HepG2 (cell line): ENCODE results near the gene LMAN2. TPM values are rescaled to one million over a fixed set of nuclear protein-coding genes. Genes with fewer than 3 reads are reported as not detected.

Experiments
- IRF2 ChIP-seq: IDR thresholded peaks from 2 replicates; pipeline ENCODE4 v1.6.1; 2018; ENCODE audit warnings: missing genetic modification reagents, missing compliant biosample characterization
- JARID2 ChIP-seq: sonication (generic); formaldehyde crosslinking; IDR thresholded peaks from 2 replicates; pipeline ENCODE4 v1.8.1; 2023; ENCODE audit warnings: missing genetic modification reagents, inconsistent platforms; ENCODE audit not compliant: insufficient replicate concordance
- KDM6A ChIP-seq: IDR thresholded peaks from 2 replicates; pipeline ENCODE4 v1.6.1; 2016; ENCODE audit warnings: low read depth
- KLF13 ChIP-seq: sonication (generic); formaldehyde crosslinking; IDR thresholded peaks from 2 replicates; pipeline ENCODE4 v1.4.0; 2020; ENCODE audit warnings: mild to moderate bottlenecking, missing genetic modification reagents
- MYC ChIP-seq: sonication (generic); formaldehyde crosslinking; IDR thresholded peaks from 2 replicates; pipeline ENCODE4 v1.9.0; 2021; ENCODE audit warnings: missing genetic modification reagents, borderline replicate concordance
- RARG ChIP-seq: sonication (generic); formaldehyde crosslinking; IDR thresholded peaks from 2 replicates; pipeline ENCODE4 v1.4.0; 2020; ENCODE audit warnings: low read depth, mild to moderate bottlenecking, missing genetic modification reagents
- ZC3H4 ChIP-seq: sonication (generic); formaldehyde crosslinking; IDR thresholded peaks from 2 replicates; pipeline ENCODE4 v1.4.0; 2020; ENCODE audit warnings: missing genetic modification reagents, borderline replicate concordance
- ZSCAN31 ChIP-seq: sonication (generic); formaldehyde crosslinking; IDR thresholded peaks from 2 replicates; pipeline ENCODE4 v1.5.0; 2020; ENCODE audit warnings: low read depth, mild to moderate bottlenecking, missing genetic modification reagents
- polyA plus RNA-seq, 8 experiments: library from polyadenylated mRNA; depleted of rRNA in 3 of 8; stranded (reverse) in 7 of 8; unstranded in 1 of 8; fragments of >200 nt; fragmentation: Illumina TruSeq in 4 of 8; extraction: Trizol in 4 of 8; gene quantifications; 2 replicates each; pipeline versions ENCODE4 v1.2.1 to v1.2.3, GENCODE V29; 2011 to 2016; ENCODE audit warnings: low read depth in 4 of 8, missing spikeins in 1 of 8, mixed read lengths in 1 of 8; ENCODE audit not compliant: insufficient read depth in 1 of 8
- total RNA-seq, 5 experiments: library from RNA; depleted of rRNA; stranded (reverse); fragments of >200 nt; fragmentation: Illumina TruSeq; extraction: Trizol; gene quantifications; 2 replicates each; pipeline ENCODE4 v1.2.3, GENCODE V29; 2016; ENCODE audit warnings: low read depth in 1 of 5
- TF ChIP-seq, protein P1 (sequence below): IDR thresholded peaks from 2 replicates; pipeline ENCODE4 v1.6.1; 2016; ENCODE audit warnings: low read depth, missing genetic modification reagents, missing compliant biosample characterization
- TF ChIP-seq, protein P2 (sequence below): IDR thresholded peaks from 2 replicates; pipeline ENCODE4 v1.6.1; 2018; ENCODE audit warnings: missing genetic modification reagents, mild to moderate bottlenecking, missing compliant biosample characterization
- TF ChIP-seq, protein P3 (sequence below): IDR thresholded peaks from 2 replicates; pipeline ENCODE4 v1.6.1; 2012; ENCODE audit warnings: low read length, improper control_type of control experiment
- TF ChIP-seq, protein P4 (sequence below): IDR thresholded peaks from 2 replicates; pipeline ENCODE4 v1.6.1; 2016; ENCODE audit warnings: missing biosample characterization, missing genetic modification reagents, low read depth
- TF ChIP-seq, protein P5 (sequence below): sonication (generic); formaldehyde crosslinking; IDR thresholded peaks from 2 replicates; pipeline ENCODE4 v1.5.0; 2020; ENCODE audit warnings: mild to moderate bottlenecking, missing genetic modification reagents

Gene LMAN2
- total and polyA plus RNA-seq, 2 of the 13 experiments (the other 11 are each of a cell fraction or from before 2014, with no cell fraction given) = 191 to 197 TPM

DNA sequence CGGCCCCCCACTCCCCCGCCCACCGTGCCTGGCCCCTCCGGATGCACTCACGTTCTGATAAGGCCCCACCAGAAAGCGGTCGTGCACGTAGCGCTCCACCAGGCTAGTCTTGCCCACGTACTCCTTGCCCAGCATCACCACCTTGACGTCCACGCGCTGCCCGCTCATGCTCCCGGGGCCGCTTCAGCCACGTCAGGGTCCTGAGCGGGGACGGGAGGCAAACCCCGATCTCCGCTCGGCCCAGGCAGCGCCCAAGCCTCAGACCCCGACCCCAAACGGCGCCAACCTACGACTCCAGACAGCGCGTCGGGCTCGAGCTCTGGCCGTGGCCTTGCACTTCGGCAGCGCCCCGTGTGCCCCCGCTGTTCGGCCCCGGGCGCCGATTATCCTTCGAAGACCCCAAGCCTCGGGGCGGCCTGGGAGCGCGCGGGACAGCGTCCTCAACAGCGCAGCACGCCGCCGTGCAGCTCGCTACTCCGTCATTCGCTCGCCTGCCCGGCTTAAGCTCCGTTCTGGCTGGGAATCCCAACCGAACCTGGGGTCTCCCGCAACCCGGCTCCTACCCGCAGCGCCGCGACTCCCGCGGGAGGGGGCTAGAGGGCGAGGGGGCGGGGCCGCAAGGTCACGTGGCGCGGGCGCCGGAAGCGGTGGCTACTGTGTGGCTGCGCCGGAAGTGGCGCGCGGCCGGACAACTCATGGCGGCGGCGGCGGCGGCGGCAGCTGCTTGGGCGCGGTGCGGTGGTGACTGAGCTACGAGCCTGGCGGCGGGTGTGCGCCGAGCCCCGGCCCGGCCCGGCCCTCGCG lies 48.1 kb downstream of the LMAN2 start, which contains the start of the genes PRELID1 and RAB24 (continued):
- TF ChIP-seq, protein P1, sequence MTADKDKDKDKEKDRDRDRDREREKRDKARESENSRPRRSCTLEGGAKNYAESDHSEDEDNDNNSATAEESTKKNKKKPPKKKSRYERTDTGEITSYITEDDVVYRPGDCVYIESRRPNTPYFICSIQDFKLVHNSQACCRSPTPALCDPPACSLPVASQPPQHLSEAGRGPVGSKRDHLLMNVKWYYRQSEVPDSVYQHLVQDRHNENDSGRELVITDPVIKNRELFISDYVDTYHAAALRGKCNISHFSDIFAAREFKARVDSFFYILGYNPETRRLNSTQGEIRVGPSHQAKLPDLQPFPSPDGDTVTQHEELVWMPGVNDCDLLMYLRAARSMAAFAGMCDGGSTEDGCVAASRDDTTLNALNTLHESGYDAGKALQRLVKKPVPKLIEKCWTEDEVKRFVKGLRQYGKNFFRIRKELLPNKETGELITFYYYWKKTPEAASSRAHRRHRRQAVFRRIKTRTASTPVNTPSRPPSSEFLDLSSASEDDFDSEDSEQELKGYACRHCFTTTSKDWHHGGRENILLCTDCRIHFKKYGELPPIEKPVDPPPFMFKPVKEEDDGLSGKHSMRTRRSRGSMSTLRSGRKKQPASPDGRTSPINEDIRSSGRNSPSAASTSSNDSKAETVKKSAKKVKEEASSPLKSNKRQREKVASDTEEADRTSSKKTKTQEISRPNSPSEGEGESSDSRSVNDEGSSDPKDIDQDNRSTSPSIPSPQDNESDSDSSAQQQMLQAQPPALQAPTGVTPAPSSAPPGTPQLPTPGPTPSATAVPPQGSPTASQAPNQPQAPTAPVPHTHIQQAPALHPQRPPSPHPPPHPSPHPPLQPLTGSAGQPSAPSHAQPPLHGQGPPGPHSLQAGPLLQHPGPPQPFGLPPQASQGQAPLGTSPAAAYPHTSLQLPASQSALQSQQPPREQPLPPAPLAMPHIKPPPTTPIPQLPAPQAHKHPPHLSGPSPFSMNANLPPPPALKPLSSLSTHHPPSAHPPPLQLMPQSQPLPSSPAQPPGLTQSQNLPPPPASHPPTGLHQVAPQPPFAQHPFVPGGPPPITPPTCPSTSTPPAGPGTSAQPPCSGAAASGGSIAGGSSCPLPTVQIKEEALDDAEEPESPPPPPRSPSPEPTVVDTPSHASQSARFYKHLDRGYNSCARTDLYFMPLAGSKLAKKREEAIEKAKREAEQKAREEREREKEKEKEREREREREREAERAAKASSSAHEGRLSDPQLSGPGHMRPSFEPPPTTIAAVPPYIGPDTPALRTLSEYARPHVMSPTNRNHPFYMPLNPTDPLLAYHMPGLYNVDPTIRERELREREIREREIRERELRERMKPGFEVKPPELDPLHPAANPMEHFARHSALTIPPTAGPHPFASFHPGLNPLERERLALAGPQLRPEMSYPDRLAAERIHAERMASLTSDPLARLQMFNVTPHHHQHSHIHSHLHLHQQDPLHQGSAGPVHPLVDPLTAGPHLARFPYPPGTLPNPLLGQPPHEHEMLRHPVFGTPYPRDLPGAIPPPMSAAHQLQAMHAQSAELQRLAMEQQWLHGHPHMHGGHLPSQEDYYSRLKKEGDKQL = no peak
- no peak for TF ChIP-seq ZC3H4 (CRISPR knock-in tag)
- TF ChIP-seq, protein P2, sequence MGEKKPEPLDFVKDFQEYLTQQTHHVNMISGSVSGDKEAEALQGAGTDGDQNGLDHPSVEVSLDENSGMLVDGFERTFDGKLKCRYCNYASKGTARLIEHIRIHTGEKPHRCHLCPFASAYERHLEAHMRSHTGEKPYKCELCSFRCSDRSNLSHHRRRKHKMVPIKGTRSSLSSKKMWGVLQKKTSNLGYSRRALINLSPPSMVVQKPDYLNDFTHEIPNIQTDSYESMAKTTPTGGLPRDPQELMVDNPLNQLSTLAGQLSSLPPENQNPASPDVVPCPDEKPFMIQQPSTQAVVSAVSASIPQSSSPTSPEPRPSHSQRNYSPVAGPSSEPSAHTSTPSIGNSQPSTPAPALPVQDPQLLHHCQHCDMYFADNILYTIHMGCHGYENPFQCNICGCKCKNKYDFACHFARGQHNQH (CRISPR knock-in tag) = 0 out of 2 replicates have a peak, but pooled peaks have one; percentile 19
- peak; percentile 57 for TF ChIP-seq JARID2 (CRISPR knock-in tag)
- TF ChIP-seq, protein P3, sequence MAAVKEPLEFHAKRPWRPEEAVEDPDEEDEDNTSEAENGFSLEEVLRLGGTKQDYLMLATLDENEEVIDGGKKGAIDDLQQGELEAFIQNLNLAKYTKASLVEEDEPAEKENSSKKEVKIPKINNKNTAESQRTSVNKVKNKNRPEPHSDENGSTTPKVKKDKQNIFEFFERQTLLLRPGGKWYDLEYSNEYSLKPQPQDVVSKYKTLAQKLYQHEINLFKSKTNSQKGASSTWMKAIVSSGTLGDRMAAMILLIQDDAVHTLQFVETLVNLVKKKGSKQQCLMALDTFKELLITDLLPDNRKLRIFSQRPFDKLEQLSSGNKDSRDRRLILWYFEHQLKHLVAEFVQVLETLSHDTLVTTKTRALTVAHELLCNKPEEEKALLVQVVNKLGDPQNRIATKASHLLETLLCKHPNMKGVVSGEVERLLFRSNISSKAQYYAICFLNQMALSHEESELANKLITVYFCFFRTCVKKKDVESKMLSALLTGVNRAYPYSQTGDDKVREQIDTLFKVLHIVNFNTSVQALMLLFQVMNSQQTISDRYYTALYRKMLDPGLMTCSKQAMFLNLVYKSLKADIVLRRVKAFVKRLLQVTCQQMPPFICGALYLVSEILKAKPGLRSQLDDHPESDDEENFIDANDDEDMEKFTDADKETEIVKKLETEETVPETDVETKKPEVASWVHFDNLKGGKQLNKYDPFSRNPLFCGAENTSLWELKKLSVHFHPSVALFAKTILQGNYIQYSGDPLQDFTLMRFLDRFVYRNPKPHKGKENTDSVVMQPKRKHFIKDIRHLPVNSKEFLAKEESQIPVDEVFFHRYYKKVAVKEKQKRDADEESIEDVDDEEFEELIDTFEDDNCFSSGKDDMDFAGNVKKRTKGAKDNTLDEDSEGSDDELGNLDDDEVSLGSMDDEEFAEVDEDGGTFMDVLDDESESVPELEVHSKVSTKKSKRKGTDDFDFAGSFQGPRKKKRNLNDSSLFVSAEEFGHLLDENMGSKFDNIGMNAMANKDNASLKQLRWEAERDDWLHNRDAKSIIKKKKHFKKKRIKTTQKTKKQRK = no peak
- no peak for TF ChIP-seq RARG (CRISPR knock-in tag)
- no peak for TF ChIP-seq KDM6A (CRISPR knock-in tag)
- TF ChIP-seq, protein P4, sequence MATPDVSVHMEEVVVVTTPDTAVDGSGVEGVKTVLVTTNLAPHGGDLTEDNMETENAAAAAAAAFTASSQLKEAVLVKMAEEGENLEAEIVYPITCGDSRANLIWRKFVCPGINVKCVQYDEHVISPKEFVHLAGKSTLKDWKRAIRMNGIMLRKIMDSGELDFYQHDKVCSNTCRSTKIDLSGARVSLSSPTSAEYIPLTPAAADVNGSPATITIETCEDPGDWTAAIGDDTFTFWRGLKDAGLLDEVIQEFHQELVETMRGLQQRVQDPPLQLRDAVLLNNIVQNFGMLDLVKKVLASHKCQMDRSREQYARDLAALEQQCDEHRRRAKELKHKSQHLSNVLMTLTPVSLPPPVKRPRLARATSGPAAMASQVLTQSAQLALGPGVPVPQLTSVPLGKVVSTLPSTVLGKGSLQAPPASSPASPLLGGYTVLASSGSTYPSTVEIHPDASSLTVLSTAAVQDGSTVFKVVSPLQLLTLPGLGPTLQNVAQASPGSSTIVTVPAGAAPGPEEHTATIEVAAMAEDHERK (CRISPR knock-in tag) = no peak
- TF ChIP-seq ZSCAN31 = 0 out of 2 replicates have a peak, but pooled peaks have one; percentile 9
- TF ChIP-seq, protein P5, sequence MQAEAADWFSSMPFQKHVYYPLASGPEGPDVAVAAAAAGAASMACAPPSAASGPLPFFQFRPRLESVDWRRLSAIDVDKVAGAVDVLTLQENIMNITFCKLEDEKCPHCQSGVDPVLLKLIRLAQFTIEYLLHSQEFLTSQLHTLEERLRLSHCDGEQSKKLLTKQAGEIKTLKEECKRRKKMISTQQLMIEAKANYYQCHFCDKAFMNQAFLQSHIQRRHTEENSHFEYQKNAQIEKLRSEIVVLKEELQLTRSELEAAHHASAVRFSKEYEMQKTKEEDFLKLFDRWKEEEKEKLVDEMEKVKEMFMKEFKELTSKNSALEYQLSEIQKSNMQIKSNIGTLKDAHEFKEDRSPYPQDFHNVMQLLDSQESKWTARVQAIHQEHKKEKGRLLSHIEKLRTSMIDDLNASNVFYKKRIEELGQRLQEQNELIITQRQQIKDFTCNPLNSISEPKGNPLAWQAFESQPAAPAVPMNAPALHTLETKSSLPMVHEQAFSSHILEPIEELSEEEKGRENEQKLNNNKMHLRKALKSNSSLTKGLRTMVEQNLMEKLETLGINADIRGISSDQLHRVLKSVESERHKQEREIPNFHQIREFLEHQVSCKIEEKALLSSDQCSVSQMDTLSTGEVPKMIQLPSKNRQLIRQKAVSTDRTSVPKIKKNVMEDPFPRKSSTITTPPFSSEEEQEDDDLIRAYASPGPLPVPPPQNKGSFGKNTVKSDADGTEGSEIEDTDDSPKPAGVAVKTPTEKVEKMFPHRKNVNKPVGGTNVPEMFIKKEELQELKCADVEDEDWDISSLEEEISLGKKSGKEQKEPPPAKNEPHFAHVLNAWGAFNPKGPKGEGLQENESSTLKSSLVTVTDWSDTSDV (CRISPR knock-in tag) = peak; percentile 42; the same call in 1 of the 2 replicates
- TF ChIP-seq IRF2 (CRISPR knock-in tag) = peak; percentile 76; the same call in 1 of the 2 replicates
- 0 out of 2 replicates have a peak, but pooled peaks have one; percentile 56 for TF ChIP-seq KLF13 (CRISPR knock-in tag)
- peak; percentile 77 for TF ChIP-seq MYC (CRISPR knock-in tag)
